ENCODE data around the gene PCSK1.

DNA sequence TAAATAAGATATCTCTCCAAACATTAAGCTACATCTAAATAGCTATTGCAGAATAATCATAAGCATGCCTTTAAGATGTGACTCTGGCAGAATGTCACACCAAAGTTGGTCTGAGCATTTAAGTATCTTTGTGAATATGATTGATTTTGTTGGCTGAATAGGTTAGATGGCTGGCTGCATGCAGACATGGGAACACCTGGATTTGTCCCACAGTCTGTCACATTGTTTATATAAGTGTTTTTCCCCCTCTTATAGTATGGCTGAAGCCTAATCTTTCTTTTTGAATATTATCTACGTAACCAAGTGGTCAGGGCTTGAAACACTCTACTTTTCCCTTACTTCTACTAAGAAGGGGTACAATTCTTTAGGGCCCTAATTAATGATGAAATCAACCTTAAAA lies 36.2 kb downstream of the PCSK1 start:
- TF ChIP-seq POLR2A (IDR thresholded peaks at IDR 0.05) (no peak), EP300 (IDR thresholded peaks at IDR 0.05) (no peak)

All from gastroesophageal sphincter (tissue), 2 donors.